OCI-LY1 (cell line): Measurements from ENCODE around the gene TBCD.

Experiments used
- H2AFZ ChIP-seq: fragments of 200-600 bp; sonication (generic), shearing (Covaris generic); 2 replicates; pipeline ENCODE4 v1.6.0; 2014; ENCODE audit warnings: antibody characterized with exemption, mild to moderate bottlenecking, low read length
- H3F3A ChIP-seq: fragments of 200-600 bp; sonication (generic), shearing (Covaris generic); 2 replicates; pipeline ENCODE4 v1.6.0; 2014; ENCODE audit warnings: mild to moderate bottlenecking, antibody characterized with exemption, low read length, moderate library complexity; ENCODE audit not compliant: insufficient read depth
- H3K27ac ChIP-seq: fragments of 200-600 bp; sonication (generic); 2 replicates; pipeline ENCODE4 v1.5.1; 2014; ENCODE audit warnings: low read length, mixed run types, mild to moderate bottlenecking, low read depth; ENCODE audit not compliant: poor library complexity, severe bottlenecking
- H3K27me3 ChIP-seq: fragments of 200-600 bp; sonication (generic); 2 replicates; pipeline ENCODE4 v1.6.0; 2014; ENCODE audit warnings: antibody characterized with exemption, mild to moderate bottlenecking, low read length, moderate library complexity; ENCODE audit not compliant: insufficient read depth
- H3K36me3 ChIP-seq: fragments of 200-600 bp; sonication (generic); 2 replicates; pipeline ENCODE4 v1.6.1; 2014; ENCODE audit warnings: mild to moderate bottlenecking, antibody characterized with exemption, low read length, moderate library complexity, mixed read lengths; ENCODE audit not compliant: insufficient read depth
- H3K4me1 ChIP-seq: fragments of 200-600 bp; sonication (generic); 2 replicates; pipeline ENCODE4 v1.5.1; 2014; ENCODE audit warnings: mild to moderate bottlenecking, low read length, moderate library complexity; ENCODE audit not compliant: insufficient read depth, severe bottlenecking
- H3K4me2 ChIP-seq: fragments of 200-600 bp; sonication (generic), shearing (Covaris generic); 2 replicates; pipeline ENCODE4 v1.6.1; 2014; ENCODE audit warnings: low read length
- H3K4me3 ChIP-seq: fragments of 200-600 bp; sonication (generic); 2 replicates; pipeline ENCODE4 v1.5.1; 2014; ENCODE audit warnings: low read length, low read depth, mild to moderate bottlenecking, mixed read lengths; ENCODE audit not compliant: poor library complexity, severe bottlenecking
- H3K79me2 ChIP-seq: fragments of 200-600 bp; shearing (Covaris generic); 2 replicates; pipeline ENCODE4 v1.6.1; 2016; ENCODE audit warnings: mixed run types, low read length, mixed read lengths; ENCODE audit not compliant: insufficient read depth
- H3K9ac ChIP-seq: fragments of 200-600 bp; sonication (generic), shearing (Covaris generic); 2 replicates; pipeline ENCODE4 v1.6.1; 2014; ENCODE audit warnings: mild to moderate bottlenecking, low read length, mixed read lengths
- H3K9me2 ChIP-seq: fragments of 200-600 bp; sonication (generic), shearing (Covaris generic); 2 replicates; pipeline ENCODE4 v1.6.1; 2014; ENCODE audit warnings: low read depth, mild to moderate bottlenecking, low read length, mixed read lengths
- H3K9me3 ChIP-seq: fragments of 200-600 bp; shearing (Covaris generic); 2 replicates; pipeline ENCODE4 v1.6.1; 2014; ENCODE audit warnings: low read length, mixed read lengths
- H4K20me1 ChIP-seq: fragments of 200-600 bp; sonication (generic), shearing (Covaris generic); 2 replicates; pipeline ENCODE4 v1.6.0; 2016; ENCODE audit warnings: mild to moderate bottlenecking, low read length; ENCODE audit not compliant: insufficient read depth
- CTCF ChIP-seq: fragments of 200-600 bp; sonication (generic), shearing (Covaris generic); IDR thresholded peaks from 2 replicates; pipeline ENCODE4 v1.5.1; 2017; ENCODE audit warnings: mild to moderate bottlenecking, antibody characterized with exemption, low read length, moderate library complexity, mixed read lengths
- EZH2 ChIP-seq: fragments of 200-600 bp; sonication (generic), shearing (Covaris generic); IDR thresholded peaks from 2 replicates; pipeline ENCODE4 v1.8.0; 2017; ENCODE audit warnings: borderline replicate concordance, mixed run types, mild to moderate bottlenecking, antibody characterized with exemption, low read length, moderate library complexity, mixed read lengths

Gene TBCD

GRCh38 chr17:82832411-82832810 lies 80.5 kb downstream of the TBCD start:
- Histone ChIP-seq H3K9me3 (no peaks in the 10 kb centered on the region), H3K27ac (no peak overlapping the region), H4K20me1 (no peaks in the 10 kb centered on the region), H3K9me2 (no peaks in the 10 kb centered on the region), H3K9ac (no peak overlapping the region), H2AFZ (no peak overlapping the region), H3K4me2 (no peak overlapping the region), H3F3A (no peaks in the 10 kb centered on the region), H3K27me3 (no peaks in the 10 kb centered on the region), H3K36me3 (peaks cover 19% of the 10 kb centered on the region; the same call in 1 of the 2 replicates), H3K79me2 (no peaks in the 10 kb centered on the region), H3K4me1 (no peaks in the 10 kb centered on the region), H3K4me3 (no peak overlapping the region)
- TF ChIP-seq CTCF, result no peak
- TF ChIP-seq EZH2, result no peak

- Histone ChIP-seq H3K27ac (no peak overlapping the region), H3K27me3 (no peaks in the 10 kb centered on the region)
- TF ChIP-seq EZH2, result no peak
- TF ChIP-seq CTCF, result no peak
Measured at GRCh38 chr17:82832881-82833475, 81.1 kb downstream of the TBCD start.

GRCh38 chr17:82835122-82835521 lies 83.3 kb downstream of the TBCD start:
- H3K9me3 ChIP-seq, result no peaks in the 10 kb centered on the region
- H3K4me2 ChIP-seq, result no peak overlapping the region
- H3F3A ChIP-seq, result no peaks in the 10 kb centered on the region
- TF ChIP-seq CTCF (no peak), EZH2 (no peak)
- H3K36me3 ChIP-seq, result 0 out of 2 replicates have a peak, but pooled peaks cover 3% of the 10 kb centered on the region
- H3K9me2 ChIP-seq, result no peaks in the 10 kb centered on the region
- H3K9ac ChIP-seq, result no peak overlapping the region
- H3K27ac ChIP-seq, result no peak overlapping the region
- H2AFZ ChIP-seq, result no peak overlapping the region
- no peaks in the 10 kb centered on the region for H3K27me3 ChIP-seq
- no peaks in the 10 kb centered on the region for H3K79me2 ChIP-seq
- no peaks in the 10 kb centered on the region for H4K20me1 ChIP-seq
- H3K4me3 ChIP-seq, result no peak overlapping the region
- no peaks in the 10 kb centered on the region for H3K4me1 ChIP-seq

More at GRCh38 chr17:82832881-82833475, 81.1 kb downstream of the TBCD start:
- Histone ChIP-seq H3K36me3 (peaks cover 13% of the 10 kb centered on the region; the same call in 1 of the 2 replicates), H3F3A (no peaks in the 10 kb centered on the region), H3K4me2 (no peak overlapping the region), H3K79me2 (no peaks in the 10 kb centered on the region), H2AFZ (no peak overlapping the region), H3K9ac (no peak overlapping the region), H4K20me1 (no peaks in the 10 kb centered on the region), H3K9me3 (no peaks in the 10 kb centered on the region), H3K4me1 (no peaks in the 10 kb centered on the region), H3K4me3 (no peak overlapping the region), H3K9me2 (no peaks in the 10 kb centered on the region)
